ENCODE results near the gene GPR156.

GPR156 gene

GRCh38 chr3:120142236-120142635, 142.8 kb downstream of the GPR156 start:
- TF ChIP-seq CTCF (IDR thresholded peaks at IDR 0.05; ENCODE audit: insufficient read depth, low read depth, low read length, missing control alignments) = no peak
- no peak overlapping the region for H3K4me3 ChIP-seq (ENCODE audit: low read depth, low read length)
- no peak for DNase-seq (ENCODE audit: low read depth)

GRCh38 chr3:120140098-120140742, 144.8 kb downstream of the GPR156 start:
- no peak for TF ChIP-seq CTCF (IDR thresholded peaks at IDR 0.05; ENCODE audit: insufficient read depth, low read depth, low read length, missing control alignments)
- H3K4me3 ChIP-seq (ENCODE audit: low read depth, low read length) = no peak overlapping the region
- DNase-seq (ENCODE audit: low read depth) = no peak

DNA sequence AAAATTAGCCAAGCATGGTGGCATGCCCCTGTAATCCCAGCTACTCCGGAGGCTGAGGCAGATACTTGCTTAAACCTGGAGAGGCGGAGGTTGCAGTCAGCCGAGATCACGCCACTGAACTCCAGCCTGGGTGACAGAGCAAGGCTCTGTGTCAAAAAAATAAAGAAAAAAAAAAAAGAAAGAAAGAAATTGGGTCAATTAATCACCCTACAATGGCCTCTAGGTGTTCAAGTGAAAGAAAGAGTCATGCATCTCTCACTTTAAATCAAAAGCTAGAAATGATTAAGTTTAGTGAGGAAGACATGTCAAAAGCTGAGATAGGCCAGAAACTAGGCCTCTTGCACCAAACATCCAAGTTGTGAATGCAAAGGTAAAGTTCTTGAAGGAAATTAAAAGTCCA, 145.9 kb downstream of the GPR156 start:
- TF ChIP-seq CTCF (IDR thresholded peaks at IDR 0.05; ENCODE audit: insufficient read depth, low read depth, low read length, missing control alignments) = no peak
- no peak for DNase-seq (ENCODE audit: low read depth)
- H3K4me3 ChIP-seq (ENCODE audit: low read depth, low read length) = no peak overlapping the region

GRCh38 chr3:120137548-120137947, 147.5 kb downstream of the GPR156 start:
- DNase-seq (ENCODE audit: low read depth) = no peak
- H3K4me3 ChIP-seq (ENCODE audit: low read depth, low read length) = no peak overlapping the region
- TF ChIP-seq CTCF (IDR thresholded peaks at IDR 0.05; ENCODE audit: insufficient read depth, low read depth, low read length, missing control alignments) = no peak

DNA sequence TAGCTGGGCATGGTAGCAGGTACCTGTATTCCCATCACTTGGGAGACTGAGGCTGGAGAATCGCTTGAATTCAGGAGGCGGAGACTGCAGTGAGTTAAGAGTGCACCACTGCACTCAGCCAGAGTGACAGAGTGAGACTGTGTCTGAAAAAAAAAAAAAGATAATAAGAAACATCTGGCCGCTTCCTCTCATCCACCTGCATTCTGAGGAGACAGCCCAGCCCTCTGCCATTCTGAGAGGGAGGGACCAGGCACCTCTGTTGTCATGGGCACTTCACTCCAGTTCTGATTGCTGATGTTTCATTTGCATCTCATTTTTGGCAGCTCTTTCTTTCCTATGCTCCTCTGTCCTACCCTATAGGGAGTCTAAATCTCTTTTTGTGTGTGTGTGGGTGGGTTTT, 154.4 kb downstream of the GPR156 start:
- TF ChIP-seq CTCF (IDR thresholded peaks at IDR 0.05; ENCODE audit: insufficient read depth, low read depth, low read length, missing control alignments) = no peak
- DNase-seq (ENCODE audit: low read depth) = no peak
- H3K4me3 ChIP-seq (ENCODE audit: low read depth, low read length) = no peak overlapping the region

DNA sequence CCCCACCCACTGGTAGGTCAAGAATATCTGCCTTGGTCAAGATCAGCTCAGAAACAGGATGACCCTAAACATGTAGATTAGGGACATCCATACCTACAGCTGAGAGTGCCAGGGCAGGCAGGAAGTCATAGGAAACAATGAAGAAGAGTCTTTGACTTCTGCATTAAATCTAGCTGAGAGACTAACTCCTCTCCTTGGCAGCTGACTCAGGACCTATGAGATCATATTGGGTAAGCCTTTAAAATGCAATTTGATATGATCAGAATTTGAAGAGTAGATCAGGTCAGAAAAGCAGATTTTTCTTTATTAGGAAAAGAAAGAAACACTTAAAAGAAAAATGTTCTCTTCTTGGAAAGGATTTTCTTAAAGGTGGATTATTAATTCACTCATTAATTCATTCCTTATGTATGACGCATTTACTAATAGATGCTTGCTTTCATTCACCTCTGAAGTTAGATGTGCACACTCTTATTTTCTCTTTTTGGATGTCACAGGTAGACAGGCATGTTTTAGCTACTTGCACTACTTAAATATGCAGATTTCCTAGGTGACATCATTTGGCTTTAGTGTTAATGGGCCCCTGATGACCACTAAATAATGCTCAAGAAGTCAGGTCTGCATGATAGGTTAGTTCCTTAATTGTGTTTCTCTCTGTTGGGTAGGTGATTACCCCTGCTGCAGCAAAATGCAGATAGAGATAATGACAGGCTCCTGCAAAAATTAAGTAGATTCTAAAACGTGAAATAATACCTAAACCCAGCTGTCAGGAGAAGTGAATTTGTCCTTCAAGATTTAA, 155.1 kb downstream of the GPR156 start:
- H3K4me3 ChIP-seq (ENCODE audit: low read depth, low read length) = no peak overlapping the region
- TF ChIP-seq CTCF (IDR thresholded peaks at IDR 0.05; ENCODE audit: insufficient read depth, low read depth, low read length, missing control alignments) = no peak
- DNase-seq (ENCODE audit: low read depth) = no peak

All from GM12865 (cell line).